OCI-LY1 (cell line): ENCODE measurements around the gene JPT2.

Experiments used
- H2AFZ ChIP-seq: fragments of 200-600 bp; sonication (generic), shearing (Covaris generic); 2 replicates; pipeline ENCODE4 v1.6.0; 2014; ENCODE audit warnings: antibody characterized with exemption, mild to moderate bottlenecking, low read length
- H3F3A ChIP-seq: fragments of 200-600 bp; sonication (generic), shearing (Covaris generic); 2 replicates; pipeline ENCODE4 v1.6.0; 2014; ENCODE audit warnings: mild to moderate bottlenecking, antibody characterized with exemption, low read length, moderate library complexity; ENCODE audit not compliant: insufficient read depth
- H3K27ac ChIP-seq: fragments of 200-600 bp; sonication (generic); 2 replicates; pipeline ENCODE4 v1.5.1; 2014; ENCODE audit warnings: low read length, mixed run types, mild to moderate bottlenecking, low read depth; ENCODE audit not compliant: poor library complexity, severe bottlenecking
- H3K27me3 ChIP-seq: fragments of 200-600 bp; sonication (generic); 2 replicates; pipeline ENCODE4 v1.6.0; 2014; ENCODE audit warnings: antibody characterized with exemption, mild to moderate bottlenecking, low read length, moderate library complexity; ENCODE audit not compliant: insufficient read depth
- H3K36me3 ChIP-seq: fragments of 200-600 bp; sonication (generic); 2 replicates; pipeline ENCODE4 v1.6.1; 2014; ENCODE audit warnings: mild to moderate bottlenecking, antibody characterized with exemption, low read length, moderate library complexity, mixed read lengths; ENCODE audit not compliant: insufficient read depth
- H3K4me1 ChIP-seq: fragments of 200-600 bp; sonication (generic); 2 replicates; pipeline ENCODE4 v1.5.1; 2014; ENCODE audit warnings: mild to moderate bottlenecking, low read length, moderate library complexity; ENCODE audit not compliant: insufficient read depth, severe bottlenecking
- H3K4me2 ChIP-seq: fragments of 200-600 bp; sonication (generic), shearing (Covaris generic); 2 replicates; pipeline ENCODE4 v1.6.1; 2014; ENCODE audit warnings: low read length
- H3K4me3 ChIP-seq: fragments of 200-600 bp; sonication (generic); 2 replicates; pipeline ENCODE4 v1.5.1; 2014; ENCODE audit warnings: low read length, low read depth, mild to moderate bottlenecking, mixed read lengths; ENCODE audit not compliant: poor library complexity, severe bottlenecking
- H3K79me2 ChIP-seq: fragments of 200-600 bp; shearing (Covaris generic); 2 replicates; pipeline ENCODE4 v1.6.1; 2016; ENCODE audit warnings: mixed run types, low read length, mixed read lengths; ENCODE audit not compliant: insufficient read depth
- H3K9ac ChIP-seq: fragments of 200-600 bp; sonication (generic), shearing (Covaris generic); 2 replicates; pipeline ENCODE4 v1.6.1; 2014; ENCODE audit warnings: mild to moderate bottlenecking, low read length, mixed read lengths
- H3K9me2 ChIP-seq: fragments of 200-600 bp; sonication (generic), shearing (Covaris generic); 2 replicates; pipeline ENCODE4 v1.6.1; 2014; ENCODE audit warnings: low read depth, mild to moderate bottlenecking, low read length, mixed read lengths
- H3K9me3 ChIP-seq: fragments of 200-600 bp; shearing (Covaris generic); 2 replicates; pipeline ENCODE4 v1.6.1; 2014; ENCODE audit warnings: low read length, mixed read lengths
- H4K20me1 ChIP-seq: fragments of 200-600 bp; sonication (generic), shearing (Covaris generic); 2 replicates; pipeline ENCODE4 v1.6.0; 2016; ENCODE audit warnings: mild to moderate bottlenecking, low read length; ENCODE audit not compliant: insufficient read depth
- CTCF ChIP-seq: fragments of 200-600 bp; sonication (generic), shearing (Covaris generic); IDR thresholded peaks from 2 replicates; pipeline ENCODE4 v1.5.1; 2017; ENCODE audit warnings: mild to moderate bottlenecking, antibody characterized with exemption, low read length, moderate library complexity, mixed read lengths
- EZH2 ChIP-seq: fragments of 200-600 bp; sonication (generic), shearing (Covaris generic); IDR thresholded peaks from 2 replicates; pipeline ENCODE4 v1.8.0; 2017; ENCODE audit warnings: borderline replicate concordance, mixed run types, mild to moderate bottlenecking, antibody characterized with exemption, low read length, moderate library complexity, mixed read lengths

JPT2 gene

GRCh38 chr16:1708083-1708767 is 30.1 kb downstream of the JPT2 start:
- Histone ChIP-seq H3K27me3 (no peaks in the 10 kb centered on the region), H3K4me1 (peaks cover 71% of the 10 kb centered on the region), H3F3A (0 out of 2 replicates have a peak, but pooled peaks cover 3% of the 10 kb centered on the region), H3K4me3 (peak overlapping the region; percentile 93), H3K9ac (peak overlapping the region; percentile 93; the same call in 1 of the 2 replicates), H4K20me1 (no peaks in the 10 kb centered on the region), H3K79me2 (peaks cover 27% of the 10 kb centered on the region), H3K9me3 (no peaks in the 10 kb centered on the region), H3K27ac (peak overlapping the region; percentile 68), H2AFZ (no peak overlapping the region), H3K9me2 (no peaks in the 10 kb centered on the region), H3K4me2 (peak overlapping the region; percentile 85), H3K36me3 (peaks cover 4% of the 10 kb centered on the region; the same call in 1 of the 2 replicates)
- no peak for TF ChIP-seq CTCF
- TF ChIP-seq EZH2, result no peak

- no peaks in the 10 kb centered on the region for H3K9me2 ChIP-seq
- peak overlapping the region; percentile 85 for H3K4me2 ChIP-seq
- peaks cover 77% of the 10 kb centered on the region for H3K4me1 ChIP-seq
- peak overlapping the region; percentile 93; the same call in 1 of the 2 replicates for H3K9ac ChIP-seq
- no peak for TF ChIP-seq CTCF
- TF ChIP-seq EZH2, result no peak
- H3K36me3 ChIP-seq, result 0 out of 2 replicates have a peak, but pooled peaks cover 4% of the 10 kb centered on the region
- H3F3A ChIP-seq, result 0 out of 2 replicates have a peak, but pooled peaks cover 8% of the 10 kb centered on the region
- no peaks in the 10 kb centered on the region for H4K20me1 ChIP-seq
- H3K9me3 ChIP-seq, result no peaks in the 10 kb centered on the region
- H3K27me3 ChIP-seq, result no peaks in the 10 kb centered on the region
- peak overlapping the region; percentile 68 for H3K27ac ChIP-seq
- H3K79me2 ChIP-seq, result peaks cover 27% of the 10 kb centered on the region
- H3K4me3 ChIP-seq, result peak overlapping the region; percentile 93
- no peak overlapping the region for H2AFZ ChIP-seq
These were observed 30.7 kb downstream of the JPT2 start for GRCh38 chr16:1708768-1709180.

- Histone ChIP-seq H3K4me2 (peak overlapping the region; percentile 85), H3K4me3 (peak overlapping the region; percentile 93), H3K9me3 (no peaks in the 10 kb centered on the region), H3K27me3 (no peaks in the 10 kb centered on the region), H3K9me2 (no peaks in the 10 kb centered on the region), H3K9ac (peak overlapping the region; percentile 93; the same call in 1 of the 2 replicates), H4K20me1 (no peaks in the 10 kb centered on the region), H3F3A (0 out of 2 replicates have a peak, but pooled peaks cover 8% of the 10 kb centered on the region), H2AFZ (no peak overlapping the region), H3K79me2 (peaks cover 27% of the 10 kb centered on the region), H3K27ac (peak overlapping the region; percentile 68), H3K36me3 (0 out of 2 replicates have a peak, but pooled peaks cover 4% of the 10 kb centered on the region), H3K4me1 (peaks cover 80% of the 10 kb centered on the region)
- TF ChIP-seq EZH2 (no peak), CTCF (no peak)
These were observed 31.3 kb downstream of the JPT2 start for GRCh38 chr16:1709356-1709755.
